GM10266 (cell line): Measurements from ENCODE around the gene SLC25A28.

ENCODE experiments used
- DNase-seq: peaks from one replicate; pipeline ENCODE4 v3.0.0; 2012; ENCODE audit errors: extremely low spot score
- TF ChIP-seq, protein P1 (sequence below): IDR thresholded peaks from 2 replicates; pipeline ENCODE4 v1.5.1; 2012; ENCODE audit warnings: mild to moderate bottlenecking, low read depth; ENCODE audit not compliant: control insufficient read depth, insufficient read depth; ENCODE audit errors: missing control alignments

The SLC25A28 gene

DNA sequence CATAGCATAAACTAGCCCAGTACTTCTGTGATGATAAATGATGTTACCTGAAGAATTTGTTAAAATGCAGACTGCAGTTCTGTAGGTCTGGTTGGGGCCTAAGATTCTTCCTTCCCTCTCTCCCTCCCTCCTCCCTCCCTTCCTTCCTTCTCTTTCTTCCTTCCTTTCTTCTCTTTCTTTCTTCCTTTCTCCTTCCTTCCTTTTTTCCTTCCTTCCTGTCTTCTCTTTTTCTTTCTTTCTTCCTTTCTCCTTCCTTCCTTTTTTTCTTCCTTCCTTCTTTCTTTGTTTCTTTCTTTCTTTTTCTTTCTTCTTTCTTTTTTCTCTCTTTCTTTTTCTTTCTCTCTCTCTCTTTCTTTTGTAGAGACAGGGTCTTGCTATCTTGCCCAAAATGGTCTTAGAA lies 3.7 kb upstream of the SLC25A28 start:
- no peak for DNase-seq
- TF ChIP-seq, protein P1, sequence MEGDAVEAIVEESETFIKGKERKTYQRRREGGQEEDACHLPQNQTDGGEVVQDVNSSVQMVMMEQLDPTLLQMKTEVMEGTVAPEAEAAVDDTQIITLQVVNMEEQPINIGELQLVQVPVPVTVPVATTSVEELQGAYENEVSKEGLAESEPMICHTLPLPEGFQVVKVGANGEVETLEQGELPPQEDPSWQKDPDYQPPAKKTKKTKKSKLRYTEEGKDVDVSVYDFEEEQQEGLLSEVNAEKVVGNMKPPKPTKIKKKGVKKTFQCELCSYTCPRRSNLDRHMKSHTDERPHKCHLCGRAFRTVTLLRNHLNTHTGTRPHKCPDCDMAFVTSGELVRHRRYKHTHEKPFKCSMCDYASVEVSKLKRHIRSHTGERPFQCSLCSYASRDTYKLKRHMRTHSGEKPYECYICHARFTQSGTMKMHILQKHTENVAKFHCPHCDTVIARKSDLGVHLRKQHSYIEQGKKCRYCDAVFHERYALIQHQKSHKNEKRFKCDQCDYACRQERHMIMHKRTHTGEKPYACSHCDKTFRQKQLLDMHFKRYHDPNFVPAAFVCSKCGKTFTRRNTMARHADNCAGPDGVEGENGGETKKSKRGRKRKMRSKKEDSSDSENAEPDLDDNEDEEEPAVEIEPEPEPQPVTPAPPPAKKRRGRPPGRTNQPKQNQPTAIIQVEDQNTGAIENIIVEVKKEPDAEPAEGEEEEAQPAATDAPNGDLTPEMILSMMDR, result no peak

- DNase-seq, result no peak
- TF ChIP-seq, protein P1, result no peak
These were observed 1.4 kb upstream of the SLC25A28 start for GRCh38 chr10:99621454-99622251.

DNA sequence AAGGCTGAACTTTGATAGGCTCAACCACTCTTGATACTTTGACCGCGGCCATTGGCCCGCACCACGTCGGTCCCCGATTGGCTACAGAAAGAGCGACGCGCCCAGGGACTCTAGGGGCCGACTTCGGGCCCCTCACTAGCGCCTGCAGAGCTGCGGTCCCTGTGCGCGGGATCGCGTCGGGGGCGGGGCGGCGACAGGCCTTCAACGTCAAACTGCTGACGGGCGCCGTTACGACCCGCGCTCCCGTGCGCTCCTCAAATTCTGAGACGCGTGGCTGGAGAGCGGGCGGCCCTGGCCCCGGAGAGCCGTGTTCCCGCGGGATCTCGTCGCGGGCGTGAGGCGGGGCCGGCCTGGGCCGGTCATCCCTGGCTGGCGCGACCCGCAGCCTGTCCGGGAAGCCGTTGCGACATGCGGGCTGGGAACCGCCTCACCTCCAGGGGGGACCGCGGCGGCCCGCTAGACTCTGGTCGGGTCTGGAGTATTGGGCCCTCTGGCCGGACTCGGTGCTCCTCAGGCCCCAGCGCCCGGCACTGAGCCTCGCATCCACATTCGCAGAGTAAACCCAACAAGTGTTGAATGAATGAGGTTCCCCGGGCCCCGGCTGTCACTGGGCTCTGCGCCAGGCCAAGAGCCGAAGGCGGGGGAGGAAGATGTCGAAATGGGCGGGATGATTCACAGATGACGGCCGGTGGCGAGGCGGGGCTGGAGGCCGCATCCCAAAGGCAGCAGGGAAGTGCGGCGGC lies 643 bp upstream of the SLC25A28 start:
- TF ChIP-seq, protein P1, result no peak
- peak; percentile 82 for DNase-seq

DNA sequence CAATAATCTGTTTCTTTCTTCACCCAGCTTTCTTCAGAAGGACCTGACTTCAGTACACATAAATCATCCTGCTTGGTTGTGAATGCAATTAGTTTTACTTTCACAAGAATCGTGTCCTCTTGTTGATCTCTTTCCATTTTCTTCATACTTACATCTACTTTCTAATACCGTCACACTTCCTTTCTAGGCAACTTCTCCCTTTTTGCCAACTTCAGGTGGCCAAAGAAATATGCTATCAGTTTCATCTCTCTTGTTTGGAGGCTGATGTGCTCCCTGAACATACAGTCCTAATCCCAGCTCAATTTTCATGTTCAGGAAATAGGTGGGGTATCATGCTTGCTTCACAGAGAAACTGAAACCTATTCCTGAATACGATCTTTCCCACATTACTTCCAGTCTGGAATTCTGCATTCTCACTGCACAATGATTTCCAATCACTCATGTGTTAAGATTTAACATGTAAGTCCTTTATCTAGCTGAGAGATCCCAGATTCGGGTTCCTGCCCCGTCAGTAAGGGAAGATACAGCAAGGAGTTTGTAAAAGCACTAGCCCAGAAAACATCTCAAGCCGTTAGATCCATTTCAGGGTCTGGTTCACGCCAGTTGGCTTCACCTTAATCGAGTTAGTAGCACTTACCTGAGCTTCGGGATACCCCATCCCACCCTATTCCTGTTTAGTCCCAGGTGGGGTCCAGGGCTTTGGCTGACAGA lies 994 bp downstream of the SLC25A28 start:
- TF ChIP-seq, protein P1, result no peak
- DNase-seq, result peak; percentile 45

DNA sequence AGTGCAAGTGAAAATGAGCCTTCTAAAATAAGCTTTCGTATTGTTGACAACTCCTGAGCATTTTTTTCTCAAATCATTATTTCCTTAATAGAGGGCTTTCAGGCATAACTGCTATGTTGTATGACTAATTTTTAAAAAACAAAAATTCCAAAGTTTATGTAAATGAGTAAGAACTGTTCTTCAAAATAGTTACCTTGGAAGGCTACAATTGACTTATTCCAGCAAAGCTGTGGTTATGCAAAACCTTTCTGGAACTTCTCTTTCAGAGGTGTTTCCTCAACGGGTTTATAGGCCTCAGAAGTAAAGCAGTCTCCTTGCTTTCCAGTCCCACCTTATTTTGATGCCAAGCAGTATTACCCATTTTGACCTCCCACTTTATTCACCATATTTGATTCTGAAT lies 2.5 kb downstream of the SLC25A28 start:
- TF ChIP-seq, protein P1, result no peak
- DNase-seq, result no peak

- no peak for DNase-seq
- TF ChIP-seq, protein P1, result no peak
These were observed 4.8 kb downstream of the SLC25A28 start for GRCh38 chr10:99615426-99615825.
